Measurements from ENCODE around the gene VAPB.
A peak's percentile ranks its signal among the peaks of the same experiment; 100 is the strongest.

Gene VAPB

GRCh38 chr20:58466095-58466708 is 77.2 kb downstream of the VAPB start:
- DNase-seq = no peak

GRCh38 chr20:58466729-58467571 is 77.9 kb downstream of the VAPB start:
- no peak for DNase-seq

GRCh38 chr20:58467572-58468527 is 78.8 kb downstream of the VAPB start:
- DNase-seq = no peak

GRCh38 chr20:58469616-58470015 is 80.6 kb downstream of the VAPB start:
- DNase-seq = no peak

GRCh38 chr20:58470336-58471192 is 81.5 kb downstream of the VAPB start:
- DNase-seq = no peak

- no peak for DNase-seq
Measured at GRCh38 chr20:58471193-58472164, 82.5 kb downstream of the VAPB start.

GRCh38 chr20:58472273-58473018 is 83.4 kb downstream of the VAPB start:
- no peak for DNase-seq

- no peak for DNase-seq
Measured at GRCh38 chr20:58473453-58474425, 84.7 kb downstream of the VAPB start.

GRCh38 chr20:58475466-58475865 is 86.4 kb downstream of the VAPB start:
- DNase-seq = no peak

GRCh38 chr20:58478141-58478805 is 89.2 kb downstream of the VAPB start:
- no peak for DNase-seq

GRCh38 chr20:58479726-58480440 is 90.9 kb downstream of the VAPB start:
- DNase-seq = no peak

GRCh38 chr20:58480551-58481336 is 91.7 kb downstream of the VAPB start:
- DNase-seq = no peak

GRCh38 chr20:58481481-58482021 is 92.5 kb downstream of the VAPB start:
- DNase-seq = peak; percentile 35 to 46

- no peak for DNase-seq
Measured at GRCh38 chr20:58482416-58482815, 93.4 kb downstream of the VAPB start.

- DNase-seq = no peak
Measured at GRCh38 chr20:58483051-58483450, 94.0 kb downstream of the VAPB start.

GRCh38 chr20:58483470-58483869 is 94.4 kb downstream of the VAPB start:
- no peak for DNase-seq

- DNase-seq = no peak
Measured at GRCh38 chr20:58485393-58485792, 96.4 kb downstream of the VAPB start.

All from stimulated activated CD4-positive, alpha-beta T cell treated with anti-CD3 and anti-CD28 coated beads, Interleukin-4, amount 100 ng/mL, for 4 hours (primary cell).